Umbilical cord (tissue), 2 donors: Measurements from ENCODE around the gene FDPS. TPM values are rescaled to one million over a fixed set of nuclear protein-coding genes. Genes with fewer than 3 reads are reported as not detected.

Source experiments
- DNase-seq: peaks from one replicate; pipeline ENCODE4 v3.0.0-alpha.2; 2015; ENCODE audit warnings: low spot score
- total RNA-seq: library from RNA; depleted of rRNA; stranded (reverse); fragments of >200 nt; gene quantifications from one replicate; pipeline ENCODE4 v1.2.3, GENCODE V29; 2014; ENCODE audit warnings: low replicate concordance; ENCODE audit not compliant: insufficient read depth

FDPS gene
- total RNA-seq = 46.9 TPM

GRCh38 chr1:155308493-155309422, at the start of gene FDPS:
Gene FDPS, plus strand, starts transcription at chr1:155308866. Its CDS starts 924 bp downstream, at chr1:155309790.
- peak; percentile 100 for DNase-seq

- no peak for DNase-seq
Observed at GRCh38 chr1:155260276-155260675, 48.4 kb upstream of the FDPS start.

DNA sequence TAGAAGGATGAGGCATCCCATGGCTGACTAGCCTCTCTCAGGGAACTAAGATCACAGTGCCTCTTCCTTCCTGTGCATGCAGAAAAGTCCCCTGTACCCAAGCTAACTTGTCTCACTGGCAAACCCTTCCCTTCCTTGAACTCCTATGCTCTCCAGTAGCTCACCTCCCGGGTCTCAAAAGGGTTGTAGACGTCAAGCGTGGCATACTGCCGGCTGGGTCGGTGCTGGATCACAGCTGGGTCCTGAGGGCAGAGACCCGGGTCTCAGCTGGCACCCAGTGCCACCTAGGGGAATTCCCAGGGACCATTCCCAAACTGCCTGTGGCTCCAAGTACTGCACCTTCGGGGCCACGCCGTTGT, 47.2 kb upstream of the FDPS start:
- no peak for DNase-seq

DNA sequence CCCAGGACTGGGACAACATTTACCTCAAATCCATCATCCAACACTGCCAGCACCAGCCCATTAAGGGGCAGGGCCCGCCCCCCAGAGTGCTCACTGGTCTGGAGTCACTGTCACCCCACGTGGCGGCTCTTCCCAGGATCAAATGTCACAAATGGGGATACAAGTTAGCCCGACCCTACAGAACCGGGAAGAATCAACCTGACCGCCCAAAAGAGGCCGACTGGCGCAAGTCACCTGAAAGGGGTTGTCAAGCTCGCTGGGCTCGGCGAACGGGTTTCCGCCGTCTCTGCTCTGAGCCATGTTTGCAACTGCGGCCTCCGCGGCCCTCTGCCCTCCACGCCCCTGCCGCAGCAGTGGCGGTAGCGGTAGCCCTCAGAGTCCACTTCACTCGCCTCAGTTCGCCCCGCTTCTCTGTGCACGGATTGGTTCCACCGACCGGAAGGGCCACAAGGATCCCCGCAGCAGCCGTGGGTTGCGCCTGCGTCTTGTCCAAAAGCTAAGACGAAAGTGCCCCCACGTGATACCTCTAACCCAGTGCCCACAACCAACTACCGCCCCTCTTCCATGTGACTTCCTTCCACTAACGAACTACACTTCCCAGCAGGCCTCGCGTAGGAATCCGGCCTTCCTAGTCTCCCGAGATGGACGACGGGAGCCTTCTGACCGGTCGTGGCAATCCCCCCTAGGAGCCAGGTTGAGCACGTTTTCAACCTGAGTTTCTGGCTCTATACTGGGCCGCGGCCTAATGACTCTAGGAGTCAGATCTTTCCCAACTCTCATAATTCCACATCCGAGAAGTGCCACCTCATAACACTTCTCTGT, 46.6 kb upstream of the FDPS start, which contains the start of gene SCAMP3:
Gene SCAMP3, minus strand, starts transcription at position 509 of the 822 bp plus-strand sequence. Its CDS starts 209 bp downstream, at position 300.
- DNase-seq = peak; percentile 99

DNA sequence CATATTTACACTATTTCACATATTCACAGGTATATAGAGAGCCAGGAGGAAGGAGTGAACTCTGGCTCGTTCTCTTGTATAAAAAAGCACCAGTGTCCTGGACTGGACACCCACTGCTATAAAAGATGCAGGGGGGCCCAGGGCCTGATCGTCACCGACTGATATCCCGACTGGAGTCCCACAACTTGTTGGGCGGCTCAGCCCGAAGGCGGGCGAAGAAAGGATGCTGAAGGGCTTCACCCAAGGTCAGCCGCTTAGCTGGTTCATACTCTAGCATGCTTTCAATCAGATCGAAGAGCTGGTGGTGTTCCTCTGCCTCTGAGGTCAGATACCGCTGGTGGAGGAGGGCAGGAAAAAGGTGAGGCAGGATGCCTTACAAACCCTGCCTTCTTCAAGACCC, 45.6 kb upstream of the FDPS start:
- no peak for DNase-seq

DNA sequence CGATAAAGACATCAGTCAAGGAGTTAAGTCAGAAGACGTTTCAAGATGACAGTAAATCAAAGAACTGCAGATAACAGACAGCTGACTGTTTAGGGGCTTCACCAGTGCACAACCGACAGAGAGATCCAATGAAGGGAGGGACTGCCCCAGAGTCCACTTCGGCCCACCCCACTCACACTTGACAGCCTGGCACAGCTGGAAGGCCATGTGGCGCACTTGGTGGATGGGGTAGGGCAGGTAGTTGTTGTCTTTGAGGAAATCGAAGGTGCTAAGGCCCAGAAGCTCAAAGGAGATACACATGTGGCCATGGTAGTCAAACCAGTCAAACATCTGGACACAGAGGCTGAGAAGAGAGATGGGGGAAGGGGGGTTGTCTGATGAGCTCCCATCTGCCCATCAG, 42.1 kb upstream of the FDPS start:
- DNase-seq = no peak

- no peak for DNase-seq
Observed at GRCh38 chr1:155267373-155267772, 41.3 kb upstream of the FDPS start.

DNA sequence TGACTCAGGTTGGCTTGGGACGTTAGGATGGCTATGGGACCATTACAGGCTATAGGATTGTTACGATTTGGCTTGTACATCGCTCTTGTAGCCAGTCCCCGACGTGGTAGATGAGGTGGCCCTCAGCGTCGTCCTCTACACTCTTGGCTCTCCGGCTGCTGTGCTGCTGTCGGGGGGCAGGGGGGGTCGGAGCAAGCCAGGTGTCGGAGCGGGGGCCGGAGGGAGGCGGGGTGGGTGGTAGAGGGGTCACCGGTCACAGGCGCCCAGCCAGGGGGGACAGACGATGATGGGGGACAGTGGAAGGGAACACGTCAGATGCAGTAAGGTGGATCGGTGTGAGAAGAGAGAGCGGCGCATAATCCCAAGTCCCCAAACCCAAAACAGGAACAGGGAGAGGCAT, 40.0 kb upstream of the FDPS start:
- no peak for DNase-seq

- DNase-seq = no peak
Observed at GRCh38 chr1:155269381-155269780, 39.3 kb upstream of the FDPS start.

DNA sequence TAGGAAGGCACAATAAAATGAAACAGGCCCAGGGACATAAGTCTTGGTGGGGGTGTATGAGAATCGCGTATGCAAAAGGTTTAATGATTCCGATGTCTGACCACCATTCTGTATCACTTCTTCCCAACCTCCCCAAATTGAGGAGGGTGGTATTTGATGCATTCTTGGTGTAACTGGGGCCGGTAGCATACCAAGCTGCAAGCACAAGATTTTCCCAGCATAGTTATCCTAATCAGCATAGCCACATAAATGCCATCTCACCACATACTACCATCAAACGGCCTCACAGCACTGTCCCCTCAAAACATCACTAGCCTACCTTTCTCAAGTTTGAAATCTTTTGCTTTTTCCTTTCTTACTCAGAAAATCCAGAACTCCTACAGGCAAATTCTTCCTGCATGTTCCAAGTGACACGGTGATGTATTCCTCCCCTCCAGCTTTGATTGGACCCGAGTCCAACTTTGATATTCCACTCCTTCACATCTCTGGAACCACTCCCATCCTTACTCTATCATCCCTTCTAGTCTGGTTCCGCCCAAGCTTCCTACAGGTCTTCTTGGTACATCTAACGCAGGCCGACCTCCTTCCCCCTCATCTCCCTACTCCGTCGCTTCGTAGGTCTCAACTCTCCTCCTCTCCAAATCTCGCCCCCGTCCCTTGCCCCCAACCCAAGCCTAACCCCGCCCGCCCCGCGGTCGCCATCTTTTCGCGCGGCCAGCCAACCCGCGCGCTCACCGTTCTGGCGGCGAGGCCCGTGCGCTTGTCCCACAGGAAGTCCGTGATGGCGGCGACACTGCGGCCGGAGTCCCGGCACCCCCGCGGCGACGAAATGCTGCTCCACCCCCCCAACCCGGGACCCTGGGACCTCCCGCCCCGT, 36.0 kb upstream of the FDPS start:
- peak; percentile 70 for DNase-seq

DNA sequence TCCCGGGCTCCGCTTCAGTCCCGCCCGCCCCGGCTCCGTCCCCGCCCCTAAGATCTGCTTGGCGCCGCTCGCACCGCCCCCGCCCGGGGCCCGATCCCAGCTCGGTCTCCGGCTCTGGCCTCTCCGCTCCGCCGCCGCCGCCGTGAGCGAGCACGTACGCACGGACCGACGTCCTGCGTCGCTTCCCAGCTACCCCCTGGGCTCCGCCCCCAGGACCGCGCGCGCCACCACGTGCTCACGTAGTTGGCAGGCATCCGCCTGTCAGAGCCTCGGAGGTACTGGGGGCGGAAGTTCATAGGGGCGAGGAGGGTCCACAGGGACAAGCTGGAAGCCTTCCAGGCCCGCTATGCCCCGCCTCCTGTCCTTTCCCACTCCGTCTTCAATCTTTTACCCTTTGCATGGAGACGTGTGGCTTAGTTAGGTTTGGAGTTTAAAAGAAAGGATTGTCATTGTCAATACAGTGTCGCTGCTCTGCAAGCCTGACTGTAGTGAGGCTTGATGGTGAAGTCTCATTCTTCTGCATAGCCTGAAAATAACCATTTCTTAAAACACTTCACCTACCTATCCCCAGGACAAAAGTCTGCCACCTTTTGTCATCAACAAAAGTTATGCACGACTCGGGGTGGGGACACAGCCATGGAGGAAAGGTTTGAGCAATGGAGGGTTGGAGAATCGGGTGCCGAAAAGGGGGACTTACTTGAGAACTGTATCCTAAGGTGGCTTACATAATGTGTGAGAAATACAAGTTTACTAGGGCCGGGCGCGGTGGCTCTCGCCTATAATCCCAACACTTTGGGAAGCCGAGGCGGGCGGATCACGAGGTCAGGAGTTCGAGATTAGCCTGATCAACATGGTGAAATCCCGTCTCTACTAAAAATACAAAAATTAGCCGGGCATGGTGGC, 35.1 kb upstream of the FDPS start, which contains the start of gene CLK2:
Gene CLK2, minus strand, starts transcription at position 162 of the 903 bp plus-strand sequence. CDS start 2,527 bp downstream, outside the sequence.
- peak; percentile 97 for DNase-seq

- DNase-seq = peak; percentile 98
Observed at GRCh38 chr1:155277070-155277901, 31.4 kb upstream of the FDPS start, which contains the start of gene HCN3. Gene HCN3, plus strand, starts transcription at chr1:155277463. Its CDS starts 128 bp downstream, at chr1:155277591.

DNA sequence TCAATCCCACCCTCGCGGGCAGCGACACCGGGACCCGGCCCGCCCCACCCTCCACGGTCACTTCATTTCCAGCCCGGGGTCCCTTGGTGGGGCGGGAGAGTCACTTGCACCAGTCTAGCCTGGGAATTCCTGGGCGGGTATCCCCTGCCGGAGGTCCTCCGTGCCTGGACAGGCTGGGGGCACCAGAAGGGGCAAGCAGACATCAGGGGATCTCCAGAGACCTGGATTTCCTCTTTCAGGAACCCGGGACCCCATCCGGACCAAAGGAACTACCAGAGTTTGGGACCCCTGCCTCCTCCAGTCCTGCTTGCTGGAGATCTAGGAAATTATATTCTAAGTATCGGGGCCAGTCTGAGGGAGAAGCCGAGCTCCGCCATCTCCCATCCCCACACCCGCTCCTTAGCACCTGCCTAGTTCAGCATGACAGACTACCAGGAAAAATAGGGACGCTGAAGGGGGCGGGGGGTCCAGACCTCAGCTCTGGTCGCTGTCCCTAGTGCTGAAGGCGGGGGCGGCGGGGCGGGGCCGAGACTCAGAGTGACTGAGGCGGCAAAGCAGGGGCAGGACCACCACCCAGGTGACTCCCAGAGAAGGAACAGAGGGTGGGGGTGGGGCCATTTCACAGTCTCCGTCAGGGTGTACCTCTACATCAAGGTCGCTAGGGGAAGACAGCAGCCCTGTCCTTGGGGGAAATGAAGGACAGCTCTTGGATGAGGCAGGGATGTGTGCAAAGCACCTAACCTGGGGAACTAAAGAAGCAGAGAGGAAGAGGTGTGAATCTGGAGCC, 30.6 kb upstream of the FDPS start:
- DNase-seq = peak; percentile 44

DNA sequence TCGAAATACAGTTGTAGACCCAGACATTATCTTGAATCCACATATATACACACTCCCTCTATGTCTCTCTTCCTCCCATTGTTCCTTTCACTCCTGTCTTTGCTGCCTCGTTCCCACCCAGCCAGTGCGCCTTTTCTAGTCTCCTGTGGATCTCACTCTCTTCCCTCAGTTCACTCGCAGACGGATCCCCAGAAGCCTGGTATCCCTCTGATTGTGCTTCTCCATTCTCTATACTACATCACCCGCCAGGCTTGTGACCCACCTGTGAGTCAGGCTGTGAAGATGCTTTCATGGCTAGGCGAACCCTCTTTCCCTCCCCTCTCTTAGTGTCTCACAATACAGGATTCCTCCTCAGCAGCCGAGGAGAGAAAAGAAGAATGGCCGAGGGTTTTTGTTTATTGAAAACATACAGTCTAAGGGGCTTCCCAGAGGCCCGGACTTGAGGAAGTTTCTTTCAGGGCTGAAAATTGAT, 29.9 kb upstream of the FDPS start:
- no peak for DNase-seq

- DNase-seq = no peak
Observed at GRCh38 chr1:155279268-155279667, 29.4 kb upstream of the FDPS start.

- no peak for DNase-seq
Observed at GRCh38 chr1:155282488-155283091, 26.1 kb upstream of the FDPS start.

- no peak for DNase-seq
Observed at GRCh38 chr1:155284476-155284875, 24.2 kb upstream of the FDPS start.

DNA sequence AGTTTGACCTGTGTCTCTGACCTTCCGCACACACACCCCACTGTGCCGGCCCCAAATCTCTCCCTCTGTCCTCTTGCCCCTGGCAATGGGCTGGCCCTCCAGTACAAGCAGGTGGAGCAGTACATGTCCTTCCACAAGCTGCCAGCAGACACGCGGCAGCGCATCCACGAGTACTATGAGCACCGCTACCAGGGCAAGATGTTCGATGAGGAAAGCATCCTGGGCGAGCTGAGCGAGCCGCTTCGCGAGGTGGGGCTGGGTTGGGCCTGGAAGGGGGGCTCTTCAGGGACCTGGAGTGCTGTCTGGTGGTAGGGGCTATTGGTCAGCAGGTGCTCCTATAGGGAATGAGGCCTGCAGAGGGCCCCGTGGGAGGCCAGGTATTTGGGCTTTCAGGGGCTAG, 23.6 kb upstream of the FDPS start:
- DNase-seq = no peak
